DND-41 (cell line): ENCODE measurements around the gene BTG2.
A peak's percentile ranks its signal among the peaks of the same experiment; 100 is the strongest.
"Not testable (repeated sequence)": the region's sequence is repeated elsewhere in the genome, so short reads cannot be mapped to it uniquely, and the experiment has no call there.

Experiments used
- ATAC-seq: fragments of 200-7000 bp; cut with Tn5 transposase; 3 replicates; pipeline ENCODE4 v1.9.1; 2021; ENCODE audit warnings: low read depth; ENCODE audit not compliant: insufficient read depth
- DNase-seq: peaks from one replicate; pipeline ENCODE4 v3.0.0-alpha.2; 2020
- H2AFZ ChIP-seq: 2 replicates; pipeline ENCODE4 v1.6.0; 2012; ENCODE audit warnings: low read depth, low read length
- H3K27ac ChIP-seq: 2 replicates; pipeline ENCODE4 v1.5.1; 2012; ENCODE audit warnings: low read length, inconsistent platforms
- H3K27me3 ChIP-seq: fragments of 200-600 bp; sonication (generic); 2 replicates; pipeline ENCODE4 v1.6.0; 2012; ENCODE audit warnings: low read length, mild to moderate bottlenecking, inconsistent platforms; ENCODE audit not compliant: insufficient read depth, poor library complexity
- H3K36me3 ChIP-seq: 2 replicates; pipeline ENCODE4 v1.5.1; 2012; ENCODE audit warnings: low read length, inconsistent platforms; ENCODE audit not compliant: insufficient read depth
- H3K4me1 ChIP-seq: 2 replicates; pipeline ENCODE4 v1.5.1; 2012; ENCODE audit warnings: mild to moderate bottlenecking, low read length; ENCODE audit not compliant: insufficient read depth
- H3K4me2 ChIP-seq: 2 replicates; pipeline ENCODE4 v1.6.0; 2012; ENCODE audit warnings: mild to moderate bottlenecking, moderate library complexity, low read length, inconsistent platforms; ENCODE audit not compliant: insufficient read depth
- H3K4me3 ChIP-seq, 2 experiments: fragments of 200-600 bp in 1 of 2; shearing (Covaris generic) in 1 of 2; 2 replicates each; pipeline ENCODE4 v1.5.1; 2012 to 2016; ENCODE audit warnings: inconsistent platforms in 2 of 2, low read length in 2 of 2, mild to moderate bottlenecking in 2 of 2, low read depth in 1 of 2, moderate library complexity in 1 of 2
- H3K79me2 ChIP-seq: 2 replicates; pipeline ENCODE4 v1.6.0; 2012; ENCODE audit warnings: low read length, inconsistent platforms; ENCODE audit not compliant: insufficient read depth
- H3K9ac ChIP-seq: 2 replicates; pipeline ENCODE4 v1.6.0; 2012; ENCODE audit warnings: low read depth, mild to moderate bottlenecking, inconsistent platforms, low read length, moderate library complexity
- H3K9me3 ChIP-seq: 2 replicates; pipeline ENCODE4 v1.5.1; 2012; ENCODE audit warnings: low read length, moderate library complexity, mild to moderate bottlenecking, inconsistent platforms; ENCODE audit not compliant: insufficient read depth, severe bottlenecking
- H4K20me1 ChIP-seq: 2 replicates; pipeline ENCODE4 v1.6.0; 2012; ENCODE audit warnings: low read length; ENCODE audit not compliant: insufficient read depth
- EZH2 ChIP-seq: IDR thresholded peaks from 3 replicates; pipeline ENCODE4 v1.6.1; 2012; ENCODE audit warnings: borderline replicate concordance, low read depth, mild to moderate bottlenecking, moderate library complexity, low read length, inconsistent platforms; ENCODE audit not compliant: severe bottlenecking
- TF ChIP-seq, protein P1 (sequence below): IDR thresholded peaks from 2 replicates; pipeline ENCODE4 v1.5.1; 2012; ENCODE audit warnings: borderline replicate concordance, low read length, moderate library complexity, mild to moderate bottlenecking; ENCODE audit not compliant: poor library complexity, severe bottlenecking; ENCODE audit errors: extremely low read depth

The BTG2 gene

DNA sequence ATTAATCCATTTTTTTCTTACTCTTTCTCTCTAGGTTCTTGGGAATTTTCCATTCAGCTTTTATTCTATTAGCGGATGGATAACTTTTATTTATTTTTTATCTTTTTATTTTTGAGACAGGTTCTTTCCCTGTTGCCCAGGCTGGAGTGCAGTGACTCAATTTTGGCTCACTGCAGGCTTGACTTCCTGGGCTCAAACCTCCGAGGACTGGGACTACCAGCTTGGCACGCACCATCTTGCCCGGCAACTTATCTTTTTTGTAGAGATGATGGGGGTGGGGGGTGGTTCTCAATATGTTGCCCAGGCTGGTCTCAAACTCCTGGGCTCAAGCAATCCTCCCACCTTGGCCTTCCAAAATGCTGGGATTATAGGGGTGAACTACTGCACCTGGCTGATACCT is 39.8 kb upstream of the BTG2 start:
- Histone ChIP-seq H3K79me2 (no peaks in the 10 kb centered on the region), H4K20me1 (no peaks in the 10 kb centered on the region), H3K27me3 (no peaks in the 10 kb centered on the region), H3K27ac (no peak overlapping the region), H3K4me3 (no peak overlapping the region), H3K4me1 (peaks cover 19% of the 10 kb centered on the region), H3K36me3 (no peaks in the 10 kb centered on the region), H2AFZ (no peak overlapping the region), H3K9ac (no peak overlapping the region), H3K4me2 (no peak overlapping the region), H3K9me3 (no peaks in the 10 kb centered on the region)
- TF ChIP-seq EZH2: no peak
- TF ChIP-seq, protein P1, sequence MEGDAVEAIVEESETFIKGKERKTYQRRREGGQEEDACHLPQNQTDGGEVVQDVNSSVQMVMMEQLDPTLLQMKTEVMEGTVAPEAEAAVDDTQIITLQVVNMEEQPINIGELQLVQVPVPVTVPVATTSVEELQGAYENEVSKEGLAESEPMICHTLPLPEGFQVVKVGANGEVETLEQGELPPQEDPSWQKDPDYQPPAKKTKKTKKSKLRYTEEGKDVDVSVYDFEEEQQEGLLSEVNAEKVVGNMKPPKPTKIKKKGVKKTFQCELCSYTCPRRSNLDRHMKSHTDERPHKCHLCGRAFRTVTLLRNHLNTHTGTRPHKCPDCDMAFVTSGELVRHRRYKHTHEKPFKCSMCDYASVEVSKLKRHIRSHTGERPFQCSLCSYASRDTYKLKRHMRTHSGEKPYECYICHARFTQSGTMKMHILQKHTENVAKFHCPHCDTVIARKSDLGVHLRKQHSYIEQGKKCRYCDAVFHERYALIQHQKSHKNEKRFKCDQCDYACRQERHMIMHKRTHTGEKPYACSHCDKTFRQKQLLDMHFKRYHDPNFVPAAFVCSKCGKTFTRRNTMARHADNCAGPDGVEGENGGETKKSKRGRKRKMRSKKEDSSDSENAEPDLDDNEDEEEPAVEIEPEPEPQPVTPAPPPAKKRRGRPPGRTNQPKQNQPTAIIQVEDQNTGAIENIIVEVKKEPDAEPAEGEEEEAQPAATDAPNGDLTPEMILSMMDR: no peak
- DNase-seq (no peak), ATAC-seq (no peak)

GRCh38 chr1:203266140-203266539 is 39.2 kb upstream of the BTG2 start:
- H3K4me1 ChIP-seq: peaks cover 19% of the 10 kb centered on the region
- not testable (repeated sequence) for ATAC-seq, H3K4me3 ChIP-seq, H3K4me2 ChIP-seq, DNase-seq, H3K9me3 ChIP-seq, H4K20me1 ChIP-seq, H2AFZ ChIP-seq, H3K27me3 ChIP-seq, H3K36me3 ChIP-seq, H3K9ac ChIP-seq, H3K27ac ChIP-seq, H3K79me2 ChIP-seq

DNA sequence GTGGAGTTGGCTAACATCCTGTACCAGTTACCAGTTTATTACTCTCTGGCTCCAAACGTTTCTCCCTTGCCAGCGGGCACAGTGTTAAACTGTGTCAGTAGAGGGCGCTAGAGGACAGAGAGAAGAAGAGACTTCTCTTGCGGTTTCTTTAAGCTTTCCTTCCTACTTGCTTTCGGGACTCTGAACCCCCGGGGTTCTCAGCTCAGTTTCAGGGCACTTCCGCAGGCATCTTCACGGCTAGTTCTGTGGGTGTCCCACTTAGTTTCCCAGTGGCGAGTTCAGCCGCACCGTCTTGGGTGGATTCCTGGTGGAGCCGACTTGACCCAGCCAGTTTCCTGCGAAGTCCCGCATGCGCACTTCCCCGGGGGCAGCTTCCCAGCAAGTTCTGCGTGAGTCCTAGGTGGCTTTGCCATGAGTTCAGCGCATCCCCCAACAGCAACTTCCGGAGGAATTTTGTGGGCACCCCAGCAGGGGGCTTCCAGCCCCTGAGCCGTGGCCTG is 37.9 kb upstream of the BTG2 start:
- H3K4me1 ChIP-seq: peaks cover 19% of the 10 kb centered on the region
- peak; percentile 79 for ATAC-seq

DNA sequence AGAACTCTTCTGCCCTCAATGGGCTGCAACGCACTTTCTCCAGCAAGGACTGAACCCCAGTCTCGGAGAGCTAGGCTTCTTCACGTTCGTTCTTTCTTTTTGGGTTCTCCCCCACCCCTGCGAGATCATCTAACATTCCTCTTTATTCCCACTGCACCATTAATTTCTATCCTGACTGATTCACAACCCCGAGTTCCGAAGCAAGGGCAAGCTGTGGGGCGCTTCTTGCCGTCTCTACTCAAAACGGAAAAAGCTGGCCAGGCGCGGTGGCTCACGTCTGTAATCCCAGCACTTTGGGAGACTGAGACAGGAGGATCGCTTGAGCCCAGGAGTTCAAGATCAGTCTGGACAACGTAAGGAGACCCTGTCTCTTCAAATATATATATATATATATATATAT is 37.4 kb upstream of the BTG2 start:
- Histone ChIP-seq H3K4me1 (peaks cover 22% of the 10 kb centered on the region), H4K20me1 (no peaks in the 10 kb centered on the region), H3K9me3 (no peaks in the 10 kb centered on the region), H3K79me2 (no peaks in the 10 kb centered on the region), H3K4me2 (peak overlapping the region; percentile 95), H3K9ac (peak overlapping the region; percentile 59), H3K4me3 (peak overlapping the region in 1 of 2 experiments; percentile 61; a peak in 2 of 4 replicates), H3K27ac (peak overlapping the region; percentile 64), H3K27me3 (no peaks in the 10 kb centered on the region), H2AFZ (peak overlapping the region; percentile 90), H3K36me3 (no peaks in the 10 kb centered on the region)
- DNase-seq (no peak), ATAC-seq (no peak)
- no peak for TF ChIP-seq EZH2
- TF ChIP-seq, protein P1: no peak

More for the DNA sequence above, 37.9 kb upstream of the BTG2 start:
- H3K27ac ChIP-seq: peak overlapping the region; percentile 64
- H3K9ac ChIP-seq: peak overlapping the region; percentile 59
- no peak for TF ChIP-seq EZH2
- TF ChIP-seq, protein P1: peak; percentile 96
- H3K27me3 ChIP-seq: no peaks in the 10 kb centered on the region
- no peaks in the 10 kb centered on the region for H3K79me2 ChIP-seq
- peak; percentile 84 for DNase-seq
- no peaks in the 10 kb centered on the region for H3K9me3 ChIP-seq
- H3K4me2 ChIP-seq: peak overlapping the region; percentile 95
- H3K36me3 ChIP-seq: no peaks in the 10 kb centered on the region
- no peaks in the 10 kb centered on the region for H4K20me1 ChIP-seq
- peak overlapping the region; percentile 25 to 61; a peak in 3 of 4 replicates for H3K4me3 ChIP-seq
- H2AFZ ChIP-seq: peak overlapping the region; percentile 90
